Ovary (tissue), 3 donors: ENCODE measurements around the gene NAT16.

Experiments
- POLR2A ChIP-seq: fragments of 450-650 bp; IDR thresholded peaks from one replicate; pipeline ENCODE4 v1.6.1; 2017; ENCODE audit warnings: antibody characterized with exemption, mild to moderate bottlenecking, moderate library complexity
- TF ChIP-seq, protein P1 (sequence below), 3 donors: fragments of 450-650 bp in 2 of 3; fragments of 200-600 bp in 1 of 3; IDR thresholded peaks; one replicate each; pipeline versions ENCODE4 v1.5.1 to v1.8.0; 2016 to 2022; ENCODE audit warnings: antibody characterized with exemption in 3 of 3, mild to moderate bottlenecking in 1 of 3
- donor health status: DM: no; HTN: no; CAD: no.

DNA sequence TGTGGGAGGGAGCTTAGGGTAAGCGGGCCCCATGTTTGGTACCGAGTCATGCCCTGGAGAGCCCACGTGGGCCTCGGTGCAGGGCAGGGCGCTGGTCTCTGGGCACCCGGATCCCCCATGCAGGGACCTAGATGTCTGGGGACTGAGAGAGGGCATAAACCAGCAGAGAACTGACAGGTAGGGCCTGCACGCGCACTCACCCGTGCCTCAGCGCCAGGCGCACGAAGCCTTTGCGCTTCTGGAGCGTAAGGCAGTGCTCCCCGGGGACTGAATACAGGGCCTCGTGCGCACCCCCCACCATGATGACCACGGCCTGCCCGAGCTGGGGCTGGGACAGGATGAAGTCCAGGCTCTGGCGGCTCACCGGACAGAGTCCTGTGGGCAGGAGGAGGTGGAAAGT is 17.9 kb upstream of the NAT16 start:
- no peak for TF ChIP-seq POLR2A
- TF ChIP-seq, protein P1, sequence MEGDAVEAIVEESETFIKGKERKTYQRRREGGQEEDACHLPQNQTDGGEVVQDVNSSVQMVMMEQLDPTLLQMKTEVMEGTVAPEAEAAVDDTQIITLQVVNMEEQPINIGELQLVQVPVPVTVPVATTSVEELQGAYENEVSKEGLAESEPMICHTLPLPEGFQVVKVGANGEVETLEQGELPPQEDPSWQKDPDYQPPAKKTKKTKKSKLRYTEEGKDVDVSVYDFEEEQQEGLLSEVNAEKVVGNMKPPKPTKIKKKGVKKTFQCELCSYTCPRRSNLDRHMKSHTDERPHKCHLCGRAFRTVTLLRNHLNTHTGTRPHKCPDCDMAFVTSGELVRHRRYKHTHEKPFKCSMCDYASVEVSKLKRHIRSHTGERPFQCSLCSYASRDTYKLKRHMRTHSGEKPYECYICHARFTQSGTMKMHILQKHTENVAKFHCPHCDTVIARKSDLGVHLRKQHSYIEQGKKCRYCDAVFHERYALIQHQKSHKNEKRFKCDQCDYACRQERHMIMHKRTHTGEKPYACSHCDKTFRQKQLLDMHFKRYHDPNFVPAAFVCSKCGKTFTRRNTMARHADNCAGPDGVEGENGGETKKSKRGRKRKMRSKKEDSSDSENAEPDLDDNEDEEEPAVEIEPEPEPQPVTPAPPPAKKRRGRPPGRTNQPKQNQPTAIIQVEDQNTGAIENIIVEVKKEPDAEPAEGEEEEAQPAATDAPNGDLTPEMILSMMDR (IDR thresholded peaks at IDR 0.05) = no peak
